Measurements from ENCODE around the gene MRPL40.

DNA sequence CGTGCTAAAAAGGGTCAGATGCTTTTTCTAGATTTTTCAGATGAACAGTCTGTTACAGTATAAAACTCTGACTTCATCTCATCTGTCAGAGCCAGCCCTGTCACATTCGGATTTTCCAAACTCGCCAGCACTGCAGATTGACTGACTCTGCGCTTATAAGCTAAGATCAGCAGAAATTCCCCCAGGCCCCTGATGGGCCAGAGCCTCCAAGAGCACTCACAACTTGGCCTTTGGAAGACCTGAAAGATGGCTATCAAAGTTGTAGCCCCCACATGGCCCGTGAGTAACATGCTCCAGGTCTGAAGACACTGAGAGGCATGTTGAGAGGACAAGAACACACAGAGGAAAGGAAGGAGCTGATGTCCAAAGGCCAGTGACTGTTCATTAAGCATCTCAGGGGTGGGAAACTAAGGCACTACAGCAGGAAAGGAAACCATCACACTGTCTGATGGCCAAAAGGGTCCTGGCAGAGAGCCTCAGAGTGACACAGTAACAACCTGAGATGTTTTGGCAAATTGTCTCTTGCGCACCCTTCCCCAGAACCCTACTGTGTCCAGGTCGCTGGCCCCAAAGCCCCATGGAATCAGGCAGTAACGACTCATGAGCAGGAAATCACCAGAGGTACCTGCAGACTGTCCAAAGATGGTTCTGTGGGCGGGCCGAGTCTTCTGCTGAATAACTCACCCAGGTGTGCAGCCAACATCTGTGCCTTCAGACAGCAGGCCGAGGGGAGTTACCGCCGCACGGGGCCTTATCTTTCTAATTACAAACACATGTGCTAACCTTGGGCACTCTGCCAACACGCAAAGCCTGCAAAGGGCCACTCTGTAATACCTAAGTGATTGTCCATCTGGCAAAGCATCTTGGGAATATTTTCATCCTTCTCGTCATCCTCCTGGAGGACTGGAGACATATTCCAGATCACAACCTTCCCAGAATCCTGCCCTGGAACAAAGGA is 24.4 kb upstream of the MRPL40 start:
- TF ChIP-seq, protein P1, sequence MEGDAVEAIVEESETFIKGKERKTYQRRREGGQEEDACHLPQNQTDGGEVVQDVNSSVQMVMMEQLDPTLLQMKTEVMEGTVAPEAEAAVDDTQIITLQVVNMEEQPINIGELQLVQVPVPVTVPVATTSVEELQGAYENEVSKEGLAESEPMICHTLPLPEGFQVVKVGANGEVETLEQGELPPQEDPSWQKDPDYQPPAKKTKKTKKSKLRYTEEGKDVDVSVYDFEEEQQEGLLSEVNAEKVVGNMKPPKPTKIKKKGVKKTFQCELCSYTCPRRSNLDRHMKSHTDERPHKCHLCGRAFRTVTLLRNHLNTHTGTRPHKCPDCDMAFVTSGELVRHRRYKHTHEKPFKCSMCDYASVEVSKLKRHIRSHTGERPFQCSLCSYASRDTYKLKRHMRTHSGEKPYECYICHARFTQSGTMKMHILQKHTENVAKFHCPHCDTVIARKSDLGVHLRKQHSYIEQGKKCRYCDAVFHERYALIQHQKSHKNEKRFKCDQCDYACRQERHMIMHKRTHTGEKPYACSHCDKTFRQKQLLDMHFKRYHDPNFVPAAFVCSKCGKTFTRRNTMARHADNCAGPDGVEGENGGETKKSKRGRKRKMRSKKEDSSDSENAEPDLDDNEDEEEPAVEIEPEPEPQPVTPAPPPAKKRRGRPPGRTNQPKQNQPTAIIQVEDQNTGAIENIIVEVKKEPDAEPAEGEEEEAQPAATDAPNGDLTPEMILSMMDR (IDR thresholded peaks at IDR 0.05): no peak
- TF ChIP-seq POLR2A (IDR thresholded peaks at IDR 0.05): no peak

All from uterus (tissue), 2 donors.